MM.1S (cell line): Measurements from ENCODE around the gene HOXC11.

Experiments used
- CTCF ChIP-seq: fragments of 300-600 bp; sonication (generic); IDR thresholded peaks from 2 replicates; pipeline ENCODE4 v1.5.1; 2016; ENCODE audit warnings: antibody characterized with exemption, low read length, mixed read lengths
- EZH2 ChIP-seq: fragments of 300-600 bp; sonication (generic); optimal IDR thresholded peaks from 2 replicates; pipeline ENCODE3; 2017; ENCODE audit warnings: low read depth, mild to moderate bottlenecking, antibody characterized with exemption, low read length, mixed read lengths

GRCh38 chr12:53980802-53981496, 8.0 kb downstream of the HOXC11 start:
- TF ChIP-seq CTCF (no peak), EZH2 (no peak)
